ENCODE measurements around the gene DDX42. TPM values are rescaled to one million over a fixed set of nuclear protein-coding genes. Genes with fewer than 3 reads are reported as not detected.

The DDX42 gene
- total and polyA plus RNA-seq, 7 donors, result 30.7 to 136 (median 82.0) TPM

Other genes starting within 250 kb of the DDX42 start
- gene DCAF7, start 223.7 kb upstream of the DDX42 start, total RNA-seq, result 10 to 100 TPM; 19.7 to 28.9 (median 23.5) TPM
- 10 to 100 TPM; 14.4 to 34.6 (median 23.1) TPM for gene DCAF7, start 223.7 kb upstream of the DDX42 start, polyA plus RNA-seq
- gene TACO1, start 173.3 kb upstream of the DDX42 start, total RNA-seq, result 10 to 100 TPM; 11.2 to 19.9 (median 14.3) TPM
- 10 to 100 TPM; 28.1 to 50.9 (median 34.2) TPM for gene TACO1, start 173.3 kb upstream of the DDX42 start, polyA plus RNA-seq
- gene MAP3K3, start 151.8 kb upstream of the DDX42 start, total RNA-seq, result 10 to 100 TPM; 51.5 to 68.7 (median 59.8) TPM
- 10 to 100 TPM in 1 of 3 donors, 1 to 10 TPM in 2; 4.4 to 18.8 (median 8.4) TPM for gene MAP3K3, start 151.8 kb upstream of the DDX42 start, polyA plus RNA-seq
- gene LIMD2, start 74.0 kb upstream of the DDX42 start, total RNA-seq, result 10 to 100 TPM in 1 of 4 donors, 1 to 10 TPM in 3; 3.0 to 16.8 (median 8.5) TPM
- 100 to 1,000 TPM in 1 of 3 donors, 1 to 10 TPM in 2; 3.5 to 119 (median 3.6) TPM for gene LIMD2, start 74.0 kb upstream of the DDX42 start, polyA plus RNA-seq
- 10 to 100 TPM; 20.0 to 45.1 (median 24.7) TPM for gene STRADA, start 32.4 kb upstream of the DDX42 start, total RNA-seq
- gene STRADA, start 32.4 kb upstream of the DDX42 start, polyA plus RNA-seq, result 10 to 100 TPM in 1 of 3 donors, 1 to 10 TPM in 2; 7.2 to 18.3 (median 7.6) TPM
- gene CCDC47, start 573 bp upstream of the DDX42 start, total RNA-seq, result 10 to 100 TPM; 35.7 to 47.1 (median 43.5) TPM
- 10 to 100 TPM; 12.0 to 65.4 (median 39.3) TPM for gene CCDC47, start 573 bp upstream of the DDX42 start, polyA plus RNA-seq
- gene PSMC5, start 53.3 kb downstream of the DDX42 start, total RNA-seq, result 100 to 1,000 TPM in 3 of 4 donors, 10 to 100 TPM in 1; 94.2 to 161 (median 113) TPM
- gene PSMC5, start 53.3 kb downstream of the DDX42 start, polyA plus RNA-seq, result 100 to 1,000 TPM in 2 of 3 donors, 10 to 100 TPM in 1; 95.7 to 157 (median 130) TPM
- gene FTSJ3, start 53.5 kb downstream of the DDX42 start, total RNA-seq, result 10 to 100 TPM; 31.0 to 65.8 (median 47.6) TPM
- gene FTSJ3, start 53.5 kb downstream of the DDX42 start, polyA plus RNA-seq, result 10 to 100 TPM in 2 of 3 donors, 1 to 10 TPM in 1; 7.9 to 30.7 (median 10.2) TPM
- 100 to 1,000 TPM in 2 of 4 donors, 10 to 100 TPM in 2; 79.7 to 122 (median 105) TPM for gene SMARCD2, start 68.5 kb downstream of the DDX42 start, total RNA-seq
- 10 to 100 TPM; 44.4 to 95.9 (median 50.6) TPM for gene SMARCD2, start 68.5 kb downstream of the DDX42 start, polyA plus RNA-seq
- gene CSH2, start 99.5 kb downstream of the DDX42 start, total RNA-seq, result not detected
- gene CSH2, start 99.5 kb downstream of the DDX42 start, polyA plus RNA-seq, result not detected
- gene GH2, start 107.8 kb downstream of the DDX42 start, total RNA-seq, result not detected
- gene GH2, start 107.8 kb downstream of the DDX42 start, polyA plus RNA-seq, result not detected
- not detected for gene CSH1, start 122.4 kb downstream of the DDX42 start, total RNA-seq
- not detected for gene CSH1, start 122.4 kb downstream of the DDX42 start, polyA plus RNA-seq
- not detected for gene CSHL1, start 137.1 kb downstream of the DDX42 start, total RNA-seq
- not detected for gene CSHL1, start 137.1 kb downstream of the DDX42 start, polyA plus RNA-seq
- not detected for gene GH1, start 144.7 kb downstream of the DDX42 start, total RNA-seq
- gene GH1, start 144.7 kb downstream of the DDX42 start, polyA plus RNA-seq, result under 1 TPM in 1 of 3 donors, not detected in 2; 0.25 TPM
- gene CD79B, start 158.2 kb downstream of the DDX42 start, total RNA-seq, result 1 to 10 TPM in 2 of 4 donors, under 1 TPM in 2; 0.66 to 1.8 (median 0.96) TPM
- gene CD79B, start 158.2 kb downstream of the DDX42 start, polyA plus RNA-seq, result 100 to 1,000 TPM in 1 of 3 donors, 1 to 10 TPM in 1, not detected in 1; 2.4 to 112 TPM
- gene SCN4A, start 198.7 kb downstream of the DDX42 start, total RNA-seq, result 1 to 10 TPM in 2 of 4 donors, under 1 TPM in 2; 0.68 to 4.2 (median 1.0) TPM
- gene SCN4A, start 198.7 kb downstream of the DDX42 start, polyA plus RNA-seq, result under 1 TPM in 2 of 3 donors, not detected in 1; 0.23 to 0.52 TPM
- gene PRR29, start 224.2 kb downstream of the DDX42 start, total RNA-seq, result not detected
- gene PRR29, start 224.2 kb downstream of the DDX42 start, polyA plus RNA-seq, result under 1 TPM in 2 of 3 donors, not detected in 1; 0.22 to 0.60 TPM
- 10 to 100 TPM; 27.4 to 59.5 (median 29.9) TPM for gene ICAM2, start 246.5 kb downstream of the DDX42 start, total RNA-seq
- gene ICAM2, start 246.5 kb downstream of the DDX42 start, polyA plus RNA-seq, result 10 to 100 TPM in 1 of 3 donors, 1 to 10 TPM in 2; 6.0 to 31.7 (median 7.4) TPM